Adrenal gland (tissue), 5 donors: ENCODE data around the gene ZNF653.

Experiments used
- CTCF ChIP-seq, 6 experiments: fragments of 450-650 bp in 4 of 6; fragments of 200-600 bp in 2 of 6; sonication (generic) in 1 of 6; IDR thresholded peaks; 1 replicate in 5 of 6; 2 replicates in 1 of 6; pipeline versions ENCODE4 v1.5.1 to v1.8.0; 2016 to 2021; ENCODE audit warnings: antibody characterized with exemption in 6 of 6, mild to moderate bottlenecking in 2 of 6, moderate library complexity in 1 of 6
- POLR2A ChIP-seq, 2 donors: fragments of 450-650 bp; IDR thresholded peaks; one replicate each; pipeline ENCODE4 v1.6.1; 2017; ENCODE audit warnings: antibody characterized with exemption in 2 of 2, mild to moderate bottlenecking in 2 of 2, moderate library complexity in 1 of 2
- donor health status: DM: no; HTN: no; CAD: no.

GRCh38 chr19:11530432-11530831 lies 24.8 kb upstream of the ZNF653 start:
- TF ChIP-seq CTCF (IDR thresholded peaks at IDR 0.05), result peak in 4 of 6 experiments; percentile 13 to 31 (median 16)
- TF ChIP-seq POLR2A (IDR thresholded peaks at IDR 0.05), result peak in 1 of 2 donors; percentile 32
